Duodenal mucosa (tissue), 2 donors: ENCODE results near the gene TBX20.
"Not testable (repeated sequence)": the region's sequence is repeated elsewhere in the genome, so short reads cannot be mapped to it uniquely, and the experiment has no call there.

Source experiments
- H3K27ac ChIP-seq: one replicate; pipeline ENCODE4 v1.7.0; 2013; ENCODE audit warnings: low read depth, low read length
- H3K27me3 ChIP-seq, 2 donors: one replicate each; pipeline ENCODE4 v1.7.0; 2013; ENCODE audit warnings: low read length in 2 of 2, control low read depth in 1 of 2; ENCODE audit not compliant: insufficient read depth in 2 of 2, control insufficient read depth in 1 of 2
- H3K36me3 ChIP-seq, 2 donors: one replicate each; pipeline ENCODE4 v1.7.0; 2013; ENCODE audit warnings: low read length in 2 of 2, control low read depth in 1 of 2; ENCODE audit not compliant: insufficient read depth in 2 of 2, control insufficient read depth in 1 of 2
- H3K4me1 ChIP-seq, 2 donors: one replicate each; pipeline ENCODE4 v1.7.0; 2013; ENCODE audit warnings: low read length in 2 of 2, control low read depth in 1 of 2; ENCODE audit not compliant: insufficient read depth in 2 of 2, control insufficient read depth in 1 of 2
- H3K4me3 ChIP-seq, 2 donors: one replicate each; pipeline ENCODE4 v1.7.0; 2013; ENCODE audit warnings: low read length in 2 of 2, low read depth in 1 of 2
- H3K9ac ChIP-seq, 2 donors: one replicate each; pipeline ENCODE4 v1.7.0; 2013; ENCODE audit warnings: low read length in 2 of 2, low read depth in 1 of 2
- H3K9me3 ChIP-seq, 2 donors: one replicate each; pipeline ENCODE4 v1.7.0; 2013; ENCODE audit warnings: low read length in 2 of 2, control low read depth in 1 of 2; ENCODE audit not compliant: control insufficient read depth in 1 of 2

TBX20 gene

GRCh38 chr7:35167658-35168057 lies 86.2 kb downstream of the TBX20 start:
- not testable (repeated sequence) for H3K27me3 ChIP-seq, H3K4me1 ChIP-seq, H3K4me3 ChIP-seq, H3K9me3 ChIP-seq, H3K9ac ChIP-seq, H3K36me3 ChIP-seq, H3K27ac ChIP-seq

GRCh38 chr7:35167158-35167557 lies 86.7 kb downstream of the TBX20 start:
- not testable (repeated sequence) for H3K27ac ChIP-seq, H3K4me1 ChIP-seq, H3K9me3 ChIP-seq, H3K9ac ChIP-seq, H3K36me3 ChIP-seq, H3K27me3 ChIP-seq, H3K4me3 ChIP-seq

- not testable (repeated sequence) for H3K9ac ChIP-seq, H3K27me3 ChIP-seq, H3K9me3 ChIP-seq, H3K36me3 ChIP-seq, H3K4me1 ChIP-seq, H3K27ac ChIP-seq, H3K4me3 ChIP-seq
Measured at GRCh38 chr7:35161059-35161740, 92.7 kb downstream of the TBX20 start.
